CD4-positive, alpha-beta T cell (primary cell): ENCODE results near the gene TOM1L2. TPM values are rescaled to one million over a fixed set of nuclear protein-coding genes. Genes with fewer than 3 reads are reported as not detected.

Experiments used
- ATAC-seq: fragments of 200-7000 bp; cut with Tn5 transposase; one replicate; pipeline ENCODE4 v1.10.0; 2022; ENCODE audit warnings: mild to moderate bottlenecking; ENCODE audit not compliant: poor library complexity
- CTCF ChIA-PET: fragments of 350-600 bp; sonication (Branson Sonifier 250); formaldehyde crosslinking; loops from one replicate; lab custom pipeline; 2021; ENCODE audit warnings: antibody characterized with exemption, inconsistent platforms; lab: Charles Lee
- POLR2A ChIA-PET: fragments of 350-600 bp; sonication (Branson Sonifier 250); formaldehyde crosslinking; loops from one replicate; lab custom pipeline; 2021; ENCODE audit warnings: antibody characterized with exemption, inconsistent platforms; lab: Charles Lee
- DNase-seq, 14 experiments: peaks; one replicate each; pipeline ENCODE4 v3.0.0-alpha.2; 2013 to 2020; ENCODE audit warnings: mixed read lengths in 2 of 14
- H3K27ac ChIP-seq, 2 donors: one replicate each; pipeline versions ENCODE4 v1.5.1 to v1.7.0; 2013; ENCODE audit warnings: low read length in 2 of 2, low read depth in 1 of 2, mild to moderate bottlenecking in 1 of 2
- H3K27me3 ChIP-seq, 2 experiments: 1 replicate in 1 of 2; 2 replicates in 1 of 2; pipeline versions ENCODE4 v1.6.1 to v1.7.0; 2013; ENCODE audit warnings: low read length in 2 of 2, control low read depth in 1 of 2, mild to moderate bottlenecking in 1 of 2, moderate library complexity in 1 of 2; ENCODE audit not compliant: insufficient read depth in 2 of 2, control insufficient read depth in 1 of 2
- H3K36me3 ChIP-seq: one replicate; pipeline ENCODE4 v1.6.1; 2013; ENCODE audit warnings: low read length, control low read depth; ENCODE audit not compliant: insufficient read depth
- H3K4me1 ChIP-seq: one replicate; pipeline ENCODE4 v1.6.1; 2013; ENCODE audit warnings: low read length, control low read depth; ENCODE audit not compliant: insufficient read depth
- H3K4me3 ChIP-seq: one replicate; pipeline ENCODE4 v1.5.1; 2013; ENCODE audit warnings: mild to moderate bottlenecking, low read length, moderate library complexity
- H3K9me3 ChIP-seq, 2 experiments: 1 replicate in 1 of 2; 2 replicates in 1 of 2; pipeline versions ENCODE4 v1.6.1 to v1.7.0; 2013; ENCODE audit warnings: low read length in 2 of 2, mild to moderate bottlenecking in 2 of 2, control low read depth in 1 of 2, moderate library complexity in 1 of 2; ENCODE audit not compliant: control insufficient read depth in 1 of 2, insufficient read depth in 1 of 2
- H3K27ac Mint-ChIP-seq: one replicate; pipeline ENCODE4 v1.8.0; 2020; ENCODE audit warnings: mixed read lengths
- H3K27me3 Mint-ChIP-seq: one replicate; pipeline ENCODE4 v1.8.0; 2021; ENCODE audit warnings: mixed read lengths
- H3K36me3 Mint-ChIP-seq: one replicate; pipeline ENCODE4 v1.8.0; 2021; ENCODE audit warnings: low read depth, mixed read lengths
- H3K4me1 Mint-ChIP-seq: one replicate; pipeline ENCODE4 v1.8.0; 2021; ENCODE audit warnings: low read depth, mixed read lengths
- H3K4me3 Mint-ChIP-seq: one replicate; pipeline ENCODE4 v1.8.0; 2020; ENCODE audit warnings: mild to moderate bottlenecking, mixed read lengths
- H3K9me3 Mint-ChIP-seq: one replicate; pipeline ENCODE4 v1.8.0; 2020; ENCODE audit warnings: mixed read lengths
- intact Hi-C, 2 experiments: fragments of 100-400 bp; cut with DNase I in 1 of 2; cut with micrococcal nuclease in 1 of 2; formaldehyde crosslinking; loops; one replicate each; pipeline versions ENCODE4 v1.15.1 to v1.9.0; 2023 to 2025; cut with DNase I, micrococcal nuclease
- total RNA-seq, 174 experiments: library from RNA in 2 of 174; stranded (reverse) in 2 of 174; gene quantifications; one replicate each; pipeline ENCODE4 v1.2.3 and lab custom pipeline; 2021 to 2026
- TF ChIP-seq, protein P1 (sequence below): fragments of 200-600 bp; IDR thresholded peaks from one replicate; pipeline ENCODE4 v1.8.0; 2022; ENCODE audit warnings: antibody characterized with exemption, mild to moderate bottlenecking

Gene TOM1L2
- total RNA-seq, 2 experiments from 2014 or later: 28.5 to 30.5 TPM

- peaks cover 70% of the 10 kb centered on the region for H3K36me3 ChIP-seq
- Mint-ChIP-seq H3K4me1 (peaks cover 14% of the 10 kb centered on the region), H3K27ac (no peak overlapping the region), H3K4me3 (no peak overlapping the region), H3K27me3 (no peaks in the 10 kb centered on the region), H3K9me3 (no peaks in the 10 kb centered on the region), H3K36me3 (peaks cover 72% of the 10 kb centered on the region)
- ATAC-seq (no peak), DNase-seq (no peak)
- CTCF ChIA-PET: no interaction called here
- no peak overlapping the region for H3K4me3 ChIP-seq
- H3K9me3 ChIP-seq: no peaks in the 10 kb centered on the region
- TF ChIP-seq, protein P1, sequence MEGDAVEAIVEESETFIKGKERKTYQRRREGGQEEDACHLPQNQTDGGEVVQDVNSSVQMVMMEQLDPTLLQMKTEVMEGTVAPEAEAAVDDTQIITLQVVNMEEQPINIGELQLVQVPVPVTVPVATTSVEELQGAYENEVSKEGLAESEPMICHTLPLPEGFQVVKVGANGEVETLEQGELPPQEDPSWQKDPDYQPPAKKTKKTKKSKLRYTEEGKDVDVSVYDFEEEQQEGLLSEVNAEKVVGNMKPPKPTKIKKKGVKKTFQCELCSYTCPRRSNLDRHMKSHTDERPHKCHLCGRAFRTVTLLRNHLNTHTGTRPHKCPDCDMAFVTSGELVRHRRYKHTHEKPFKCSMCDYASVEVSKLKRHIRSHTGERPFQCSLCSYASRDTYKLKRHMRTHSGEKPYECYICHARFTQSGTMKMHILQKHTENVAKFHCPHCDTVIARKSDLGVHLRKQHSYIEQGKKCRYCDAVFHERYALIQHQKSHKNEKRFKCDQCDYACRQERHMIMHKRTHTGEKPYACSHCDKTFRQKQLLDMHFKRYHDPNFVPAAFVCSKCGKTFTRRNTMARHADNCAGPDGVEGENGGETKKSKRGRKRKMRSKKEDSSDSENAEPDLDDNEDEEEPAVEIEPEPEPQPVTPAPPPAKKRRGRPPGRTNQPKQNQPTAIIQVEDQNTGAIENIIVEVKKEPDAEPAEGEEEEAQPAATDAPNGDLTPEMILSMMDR: no peak
- peaks cover 22% of the 10 kb centered on the region for H3K4me1 ChIP-seq
- intact Hi-C loops: no loop called here
- POLR2A ChIA-PET: interaction anchor here (2.0 kb wide), 1 partner anchor 21 kb away, joined by 5 read pairs; no protein-coding TSS in a partner anchor
- no peaks in the 10 kb centered on the region for H3K27me3 ChIP-seq
- H3K27ac ChIP-seq: no peak overlapping the region
These were observed 157.2 kb downstream of the TOM1L2 start for GRCh38 chr17:17815062-17815406.

- H3K27me3 ChIP-seq: no peaks in the 10 kb centered on the region
- H3K4me3 Mint-ChIP-seq: no peak overlapping the region
- no peaks in the 10 kb centered on the region for H3K27me3 Mint-ChIP-seq
- DNase-seq (no peak), ATAC-seq (no peak)
- intact Hi-C loops: loop anchor here (1.0 to 5.0 kb wide), 2 partner anchors 103 to 105 kb away; no protein-coding TSS in a partner anchor
- H3K4me3 ChIP-seq: no peak overlapping the region
- peaks cover 64% of the 10 kb centered on the region for H3K36me3 ChIP-seq
- ChIA-PET POLR2A (interaction anchor here (1.4 to 2.0 kb wide), 2 partner anchors 22 to 219 kb away, joined by 5 read pairs; no protein-coding TSS in a partner anchor), CTCF (interaction anchor here (3.5 kb wide), 1 partner anchor 46 kb away, joined by 27 read pairs; no protein-coding TSS in a partner anchor)
- peaks cover 16% of the 10 kb centered on the region for H3K4me1 ChIP-seq
- no peak overlapping the region for H3K27ac ChIP-seq
- no peaks in the 10 kb centered on the region for H3K9me3 ChIP-seq
- no peak overlapping the region for H3K27ac Mint-ChIP-seq
- TF ChIP-seq, protein P1: no peak
- H3K9me3 Mint-ChIP-seq: no peaks in the 10 kb centered on the region
- peaks cover 8% of the 10 kb centered on the region for H3K4me1 Mint-ChIP-seq
- H3K36me3 Mint-ChIP-seq: peaks cover 66% of the 10 kb centered on the region
These were observed 157.8 kb downstream of the TOM1L2 start for GRCh38 chr17:17814162-17815061.

GRCh38 chr17:17813725-17814095 lies 158.5 kb downstream of the TOM1L2 start:
- intact Hi-C loops: loop anchor here (1.0 to 5.0 kb wide), 4 partner anchors 23 to 219 kb away; partner anchors contain the start of gene SREBF1 (in 1 of the 2)
- CTCF ChIA-PET: interaction anchor here (2.6 to 3.5 kb wide), 2 partner anchors 36 to 46 kb away, joined by 9 to 27 read pairs; no protein-coding TSS in a partner anchor
- TF ChIP-seq, protein P1: no peak
- H3K27ac ChIP-seq: no peak overlapping the region
- DNase-seq: no peak
- no peaks in the 10 kb centered on the region for H3K27me3 Mint-ChIP-seq
- H3K4me1 Mint-ChIP-seq: peaks cover 8% of the 10 kb centered on the region
- no peaks in the 10 kb centered on the region for H3K27me3 ChIP-seq
- H3K27ac Mint-ChIP-seq: no peak overlapping the region
- no peak for ATAC-seq
- H3K36me3 Mint-ChIP-seq: peaks cover 60% of the 10 kb centered on the region
- peaks cover 9% of the 10 kb centered on the region for H3K4me1 ChIP-seq
- POLR2A ChIA-PET: interaction anchor here (1.4 to 2.0 kb wide), 2 partner anchors 23 to 220 kb away, joined by 5 read pairs; no protein-coding TSS in a partner anchor
- H3K36me3 ChIP-seq: peaks cover 57% of the 10 kb centered on the region
- no peak overlapping the region for H3K4me3 ChIP-seq
- no peak overlapping the region for H3K4me3 Mint-ChIP-seq
- no peaks in the 10 kb centered on the region for H3K9me3 ChIP-seq
- no peaks in the 10 kb centered on the region for H3K9me3 Mint-ChIP-seq
